ENCODE measurements around the gene MECR.
"Not testable (repeated sequence)": the region's sequence is repeated elsewhere in the genome, so short reads cannot be mapped to it uniquely, and the experiment has no call there.

The MECR gene

DNA sequence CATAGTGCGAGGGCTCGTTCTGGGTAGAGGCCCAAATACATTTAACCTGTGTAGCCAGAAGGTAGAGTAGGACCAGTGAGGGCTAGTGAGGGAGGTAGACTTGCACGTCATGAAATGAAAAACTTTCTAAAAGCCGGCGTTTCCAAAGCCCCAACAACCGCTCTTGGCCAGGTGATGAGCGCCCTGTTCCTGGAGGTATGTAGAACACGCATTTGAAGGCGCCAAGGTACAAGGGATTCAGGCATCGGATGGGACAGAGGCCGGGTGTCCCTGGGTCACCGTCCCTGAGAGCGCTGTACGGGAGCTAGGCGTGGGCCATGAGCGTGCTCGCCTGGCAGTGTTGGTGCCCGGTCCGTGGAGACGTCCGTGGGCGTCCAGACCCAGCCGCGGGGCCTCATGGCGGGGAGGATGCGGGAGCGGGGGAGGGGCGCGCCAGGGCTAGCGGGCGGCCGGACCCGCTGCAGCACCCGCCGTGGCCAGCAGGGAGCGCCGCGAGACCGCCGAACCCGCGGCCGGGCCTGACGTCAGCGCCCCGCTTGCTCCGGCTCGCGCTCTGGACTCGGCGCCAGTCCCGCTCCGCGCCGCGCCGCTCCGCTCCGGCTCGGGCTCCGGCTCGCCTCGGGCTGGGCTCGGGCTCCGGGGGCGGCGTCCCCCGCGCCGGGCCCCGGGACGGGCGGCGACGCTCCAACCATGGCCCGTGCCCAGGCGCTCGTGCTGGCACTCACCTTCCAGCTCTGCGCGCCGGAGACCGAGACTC lies 5.4 kb upstream of the MECR start, which contains the start of gene PTPRU:
PTPRU (plus strand) TSS at position 568 of the 757 bp plus-strand sequence; CDS start at position 691, 123 bp downstream.
- Histone ChIP-seq H3K4me3 (ENCODE audit: insufficient read depth in 1 of 2, low read depth in 1 of 2, low read length in 2 of 2) (peak within 1 kb of the TSS; percentile 69 to 87), H3K36me3 (ENCODE audit: control insufficient read depth in 1 of 2, insufficient read depth in 2 of 2, low read depth in 1 of 2, low read length in 2 of 2) (no peaks in the 10 kb centered on the region), H3K4ac (ENCODE audit: low read depth in 1 of 2, low read length in 2 of 2) (no peak within 1 kb of the TSS), H3K4me2 (ENCODE audit: low read length, poor library complexity, severe bottlenecking) (peak within 1 kb of the TSS; percentile 81), H4K91ac (ENCODE audit: low read length) (peak within 1 kb of the TSS; percentile 2), H3K79me1 (replicated peaks; ENCODE audit: low read length, poor library complexity, severe bottlenecking) (peaks cover 7% of the 10 kb centered on the region), H3K14ac (ENCODE audit: low read length in 2 of 2) (peak within 1 kb of the TSS in 1 of 2 experiments; percentile 68), H2AK5ac (ENCODE audit: low read length, severe bottlenecking) (no peak within 1 kb of the TSS), H3K27me3 (ENCODE audit: control insufficient read depth in 1 of 2, insufficient read depth in 1 of 2, low read length in 2 of 2) (peaks cover 0 to 19% of the 10 kb centered on the region in 2 experiments), H2BK5ac (ENCODE audit: low read depth, low read length, poor library complexity, severe bottlenecking) (no peak within 1 kb of the TSS), H2AFZ (ENCODE audit: low read depth, low read length) (peak within 1 kb of the TSS; percentile 65), H2BK120ac (ENCODE audit: low read depth, low read length) (no peak within 1 kb of the TSS), H3K27ac (ENCODE audit: low read length, poor library complexity, severe bottlenecking) (no peak within 1 kb of the TSS), H4K8ac (ENCODE audit: low read length) (peak within 1 kb of the TSS; percentile 36), H3K18ac (ENCODE audit: low read depth in 1 of 2, low read length in 2 of 2) (peak within 1 kb of the TSS; percentile 46 to 70), H2BK15ac (ENCODE audit: low read depth, poor library complexity, severe bottlenecking) (no peak within 1 kb of the TSS), H3K9ac (ENCODE audit: low read length) (peak within 1 kb of the TSS; percentile 85), H2BK12ac (ENCODE audit: low read length in 2 of 2) (peak within 1 kb of the TSS in 1 of 2 experiments; percentile 45), H3K23ac (ENCODE audit: low read length in 2 of 2) (peak within 1 kb of the TSS in 1 of 2 experiments; percentile 81), H3K4me1 (ENCODE audit: control insufficient read depth, insufficient read depth, low read depth, low read length) (peaks cover 25% of the 10 kb centered on the region), H3K9me3 (ENCODE audit: control insufficient read depth, low read length) (no peaks in the 10 kb centered on the region)
- WGBS: 15% methylated on average over 36 of the region's 82 CpGs
- DNase-seq: peak; percentile 62

DNA sequence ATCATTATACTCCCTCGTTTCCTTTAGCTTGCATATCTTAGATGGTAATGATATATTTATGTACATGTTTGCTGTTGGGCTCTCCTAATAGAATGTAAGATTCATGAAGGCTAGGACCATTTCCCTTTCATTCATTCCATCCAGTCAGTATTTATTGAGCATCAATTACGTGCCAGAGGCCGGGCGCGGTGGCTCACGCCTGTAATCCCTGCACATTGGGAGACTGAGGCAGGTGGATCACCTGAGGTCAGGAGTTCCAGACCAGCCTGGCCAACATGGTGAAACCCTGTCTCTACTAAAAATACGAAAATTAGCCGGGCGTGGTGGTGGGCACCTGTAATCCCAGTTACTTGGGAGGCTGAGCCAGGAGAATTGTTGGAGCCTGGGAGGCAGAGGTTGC lies 4.1 kb upstream of the MECR start:
- H2BK15ac ChIP-seq (ENCODE audit: low read depth, poor library complexity, severe bottlenecking); H3K4me3 ChIP-seq (ENCODE audit: insufficient read depth in 1 of 2, low read depth in 1 of 2, low read length in 2 of 2); H3K9me3 ChIP-seq (ENCODE audit: control insufficient read depth, low read length); H3K18ac ChIP-seq (ENCODE audit: low read depth in 1 of 2, low read length in 2 of 2); H2BK120ac ChIP-seq (ENCODE audit: low read depth, low read length); DNase-seq; H2AFZ ChIP-seq (ENCODE audit: low read depth, low read length); H3K27ac ChIP-seq (ENCODE audit: low read length, poor library complexity, severe bottlenecking); H4K8ac ChIP-seq (ENCODE audit: low read length); H2AK5ac ChIP-seq (ENCODE audit: low read length, severe bottlenecking); H2BK12ac ChIP-seq (ENCODE audit: low read length in 2 of 2); H3K36me3 ChIP-seq (ENCODE audit: control insufficient read depth in 1 of 2, insufficient read depth in 2 of 2, low read depth in 1 of 2, low read length in 2 of 2); H3K9ac ChIP-seq (ENCODE audit: low read length); H4K91ac ChIP-seq (ENCODE audit: low read length); H3K23ac ChIP-seq (ENCODE audit: low read length in 2 of 2); H3K14ac ChIP-seq (ENCODE audit: low read length in 2 of 2); H3K4ac ChIP-seq (ENCODE audit: low read depth in 1 of 2, low read length in 2 of 2); H3K79me1 ChIP-seq (replicated peaks; ENCODE audit: low read length, poor library complexity, severe bottlenecking); H3K4me2 ChIP-seq (ENCODE audit: low read length, poor library complexity, severe bottlenecking); H2BK5ac ChIP-seq (ENCODE audit: low read depth, low read length, poor library complexity, severe bottlenecking): not testable (repeated sequence)
- 96% methylated on average over 8 of the region's 9 CpGs for WGBS
- H3K4me1 ChIP-seq (ENCODE audit: control insufficient read depth, insufficient read depth, low read depth, low read length): peaks cover 26% of the 10 kb centered on the region
- H3K27me3 ChIP-seq (ENCODE audit: control insufficient read depth in 1 of 2, insufficient read depth in 1 of 2, low read length in 2 of 2): peaks cover 0 to 19% of the 10 kb centered on the region in 2 experiments

DNA sequence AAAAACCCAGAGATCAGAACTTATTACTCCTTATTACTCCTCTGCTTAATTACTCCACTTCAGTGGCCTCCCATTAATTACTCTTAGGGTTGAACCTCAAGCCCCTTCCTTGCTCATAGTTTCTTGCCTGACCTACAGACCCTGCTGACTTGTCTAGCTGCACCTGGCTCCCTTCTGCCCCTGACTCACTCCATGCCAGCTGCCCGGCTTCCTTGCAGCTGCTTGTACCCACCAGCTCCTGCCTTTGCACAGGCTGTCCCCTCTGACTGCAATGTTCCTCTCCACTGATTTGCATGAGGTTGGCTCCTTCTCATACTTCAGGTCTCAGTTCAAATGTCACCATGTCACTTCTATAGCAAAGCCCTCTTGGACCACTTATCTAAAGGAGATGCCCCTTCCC lies 3.7 kb upstream of the MECR start:
- Histone ChIP-seq H4K8ac (ENCODE audit: low read length) (no peak overlapping the region), H2AFZ (ENCODE audit: low read depth, low read length) (no peak overlapping the region), H3K27ac (ENCODE audit: low read length, poor library complexity, severe bottlenecking) (no peak overlapping the region), H3K36me3 (ENCODE audit: control insufficient read depth in 1 of 2, insufficient read depth in 2 of 2, low read depth in 1 of 2, low read length in 2 of 2) (no peaks in the 10 kb centered on the region), H3K4me3 (ENCODE audit: insufficient read depth in 1 of 2, low read depth in 1 of 2, low read length in 2 of 2) (no peak overlapping the region), H3K9ac (ENCODE audit: low read length) (no peak overlapping the region), H3K4me1 (ENCODE audit: control insufficient read depth, insufficient read depth, low read depth, low read length) (peaks cover 25% of the 10 kb centered on the region), H3K4me2 (ENCODE audit: low read length, poor library complexity, severe bottlenecking) (no peak overlapping the region), H3K27me3 (ENCODE audit: control insufficient read depth in 1 of 2, insufficient read depth in 1 of 2, low read length in 2 of 2) (peaks cover 0 to 19% of the 10 kb centered on the region in 2 experiments), H2BK120ac (ENCODE audit: low read depth, low read length) (no peak overlapping the region), H3K4ac (ENCODE audit: low read depth in 1 of 2, low read length in 2 of 2) (no peak overlapping the region), H2AK5ac (ENCODE audit: low read length, severe bottlenecking) (no peak overlapping the region), H3K14ac (ENCODE audit: low read length in 2 of 2) (no peak overlapping the region), H3K23ac (ENCODE audit: low read length in 2 of 2) (no peak overlapping the region), H3K18ac (ENCODE audit: low read depth in 1 of 2, low read length in 2 of 2) (no peak overlapping the region), H2BK15ac (ENCODE audit: low read depth, poor library complexity, severe bottlenecking) (no peak overlapping the region), H2BK12ac (ENCODE audit: low read length in 2 of 2) (no peak overlapping the region), H3K79me1 (replicated peaks; ENCODE audit: low read length, poor library complexity, severe bottlenecking) (peaks cover 10% of the 10 kb centered on the region), H4K91ac (ENCODE audit: low read length) (no peak overlapping the region), H2BK5ac (ENCODE audit: low read depth, low read length, poor library complexity, severe bottlenecking) (no peak overlapping the region), H3K9me3 (ENCODE audit: control insufficient read depth, low read length) (no peaks in the 10 kb centered on the region)
- WGBS: 88% methylated on average over 1 of the region's 1 CpG
- DNase-seq: no peak

DNA sequence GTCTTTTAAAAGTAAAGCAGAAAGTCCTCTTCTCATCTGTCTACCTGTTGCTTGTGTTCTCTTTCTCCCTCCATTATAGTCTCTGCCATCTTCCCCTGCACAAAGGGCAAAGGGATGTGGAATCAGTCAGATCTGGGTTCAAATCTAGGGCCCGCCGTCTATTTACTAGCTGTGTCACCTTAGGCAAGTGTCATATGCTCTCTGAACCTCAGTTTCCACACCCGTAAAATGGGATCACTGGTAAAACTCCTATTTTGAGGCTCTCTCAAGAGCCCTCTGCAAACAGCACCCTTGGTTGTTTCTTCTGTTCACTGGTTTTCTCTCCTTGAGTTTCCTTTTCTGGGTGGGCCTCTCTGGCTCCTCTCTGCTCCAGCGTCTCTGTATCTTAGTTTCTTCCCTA lies 3.0 kb upstream of the MECR start:
- Histone ChIP-seq H3K18ac (ENCODE audit: low read depth in 1 of 2, low read length in 2 of 2) (no peak overlapping the region), H2AFZ (ENCODE audit: low read depth, low read length) (no peak overlapping the region)
- 92% methylated on average over 4 of the region's 4 CpGs for WGBS

More for the DNA sequence above, 3.0 kb upstream of the MECR start:
- no peaks in the 10 kb centered on the region for H3K9me3 ChIP-seq (ENCODE audit: control insufficient read depth, low read length)
- H3K27ac ChIP-seq (ENCODE audit: low read length, poor library complexity, severe bottlenecking): no peak overlapping the region
- peaks cover 25% of the 10 kb centered on the region for H3K4me1 ChIP-seq (ENCODE audit: control insufficient read depth, insufficient read depth, low read depth, low read length)
- no peak overlapping the region for H2AK5ac ChIP-seq (ENCODE audit: low read length, severe bottlenecking)
- H3K9ac ChIP-seq (ENCODE audit: low read length): no peak overlapping the region
- H2BK12ac ChIP-seq (ENCODE audit: low read length in 2 of 2): no peak overlapping the region
- H3K79me1 ChIP-seq (replicated peaks; ENCODE audit: low read length, poor library complexity, severe bottlenecking): peaks cover 11% of the 10 kb centered on the region
- H2BK5ac ChIP-seq (ENCODE audit: low read depth, low read length, poor library complexity, severe bottlenecking): no peak overlapping the region
- H3K4ac ChIP-seq (ENCODE audit: low read depth in 1 of 2, low read length in 2 of 2): no peak overlapping the region
- H3K4me3 ChIP-seq (ENCODE audit: insufficient read depth in 1 of 2, low read depth in 1 of 2, low read length in 2 of 2): no peak overlapping the region
- H3K23ac ChIP-seq (ENCODE audit: low read length in 2 of 2): no peak overlapping the region
- H3K4me2 ChIP-seq (ENCODE audit: low read length, poor library complexity, severe bottlenecking): no peak overlapping the region
- no peaks in the 10 kb centered on the region for H3K36me3 ChIP-seq (ENCODE audit: control insufficient read depth in 1 of 2, insufficient read depth in 2 of 2, low read depth in 1 of 2, low read length in 2 of 2)
- no peak overlapping the region for H2BK120ac ChIP-seq (ENCODE audit: low read depth, low read length)
- DNase-seq: no peak
- H3K14ac ChIP-seq (ENCODE audit: low read length in 2 of 2): no peak overlapping the region
- H2BK15ac ChIP-seq (ENCODE audit: low read depth, poor library complexity, severe bottlenecking): no peak overlapping the region
- H3K27me3 ChIP-seq (ENCODE audit: control insufficient read depth in 1 of 2, insufficient read depth in 1 of 2, low read length in 2 of 2): peaks cover 0 to 19% of the 10 kb centered on the region in 2 experiments
- H4K8ac ChIP-seq (ENCODE audit: low read length): no peak overlapping the region
- no peak overlapping the region for H4K91ac ChIP-seq (ENCODE audit: low read length)
